PFSK-1 (cell line): ENCODE results near the gene PTPN20.

Source experiments
- POLR2AphosphoS5 ChIP-seq: IDR thresholded peaks from 2 replicates; pipeline ENCODE4 v1.6.1; 2012; ENCODE audit warnings: low read depth, mild to moderate bottlenecking, control low read depth, low read length, moderate library complexity
- REST ChIP-seq, 2 experiments: IDR thresholded peaks; 2 replicates each; pipeline versions ENCODE4 v1.6.1 to v1.8.0; 2011 to 2012; ENCODE audit warnings: low read depth in 2 of 2, low read length in 2 of 2, control low read depth in 1 of 2, inconsistent platforms in 1 of 2, mild to moderate bottlenecking in 1 of 2, moderate library complexity in 1 of 2; ENCODE audit not compliant: insufficient read depth in 1 of 2
- SIN3A ChIP-seq: IDR thresholded peaks from 2 replicates; pipeline ENCODE4 v1.6.1; 2012; ENCODE audit warnings: mild to moderate bottlenecking, low read length, moderate library complexity, borderline replicate concordance; ENCODE audit not compliant: insufficient read depth
- TAF1 ChIP-seq: IDR thresholded peaks from 2 replicates; pipeline ENCODE4 v1.6.1; 2012; ENCODE audit warnings: low read length, control low read depth, borderline replicate concordance; ENCODE audit not compliant: insufficient read depth

GRCh38 chr10:47015404-47015803, 104.2 kb downstream of the PTPN20 start:
- TF ChIP-seq POLR2AphosphoS5 (no peak), TAF1 (no peak), SIN3A (no peak), REST (IDR thresholded peaks at IDR 0.05; ENCODE audit: insufficient read depth in 1 of 2, low read depth in 2 of 2, low read length in 2 of 2) (no peak)
